Smooth muscle cell (in vitro differentiated cells): ENCODE measurements around the gene ZNF469. TPM values are rescaled to one million over a fixed set of nuclear protein-coding genes. Genes with fewer than 3 reads are reported as not detected.

ENCODE experiments used
- DNase-seq: peaks from one replicate; lab custom pipeline; 2025; ENCODE audit not compliant: unreplicated experiment; lab: John Stamatoyannopoulos, UW
- H2AFZ ChIP-seq: fragments of 200-600 bp; sonication (generic); 2 replicates; pipeline ENCODE4 v1.6.0; 2016; ENCODE audit warnings: antibody characterized with exemption, low read depth, mild to moderate bottlenecking
- H3F3A ChIP-seq: fragments of 200-600 bp; sonication (generic); 2 replicates; pipeline ENCODE4 v1.6.0; 2017; ENCODE audit warnings: antibody characterized with exemption, low read depth
- H3K27ac ChIP-seq: fragments of 200-600 bp; sonication (generic); 2 replicates; pipeline ENCODE4 v1.5.1; 2016; ENCODE audit warnings: low read depth, mild to moderate bottlenecking
- H3K27me3 ChIP-seq: fragments of 200-600 bp; sonication (generic); 2 replicates; pipeline ENCODE4 v1.6.1; 2016; ENCODE audit warnings: low read depth, mild to moderate bottlenecking
- H3K36me3 ChIP-seq: fragments of 200-600 bp; sonication (generic); 2 replicates; pipeline ENCODE4 v1.5.1; 2016; ENCODE audit warnings: low read depth
- H3K4me1 ChIP-seq: fragments of 200-600 bp; sonication (generic); 2 replicates; pipeline ENCODE4 v1.5.1; 2016; ENCODE audit warnings: low read depth
- H3K4me2 ChIP-seq: fragments of 200-600 bp; sonication (generic); 2 replicates; pipeline ENCODE4 v1.6.0; 2016; ENCODE audit warnings: mild to moderate bottlenecking
- H3K4me3 ChIP-seq: fragments of 200-600 bp; sonication (generic); 2 replicates; pipeline ENCODE4 v1.5.1; 2016; ENCODE audit warnings: mild to moderate bottlenecking
- H3K79me2 ChIP-seq: fragments of 200-600 bp; sonication (generic); 2 replicates; pipeline ENCODE4 v1.6.0; 2016; ENCODE audit warnings: low read depth, mild to moderate bottlenecking
- H3K9ac ChIP-seq: fragments of 200-600 bp; sonication (generic); 2 replicates; pipeline ENCODE4 v1.6.0; 2016; ENCODE audit warnings: low read depth
- H3K9me3 ChIP-seq: fragments of 200-600 bp; sonication (generic); replicated peaks from 2 replicates; pipeline ENCODE4 v1.5.1; 2016; ENCODE audit warnings: low read depth
- H4K20me1 ChIP-seq: fragments of 200-600 bp; sonication (generic); 2 replicates; pipeline ENCODE4 v1.6.0; 2016; ENCODE audit warnings: low read depth
- CTCF ChIP-seq: fragments of 200-600 bp; sonication (generic); IDR thresholded peaks from 2 replicates; pipeline ENCODE4 v1.5.1; 2017; ENCODE audit warnings: borderline replicate concordance, mild to moderate bottlenecking, antibody characterized with exemption; ENCODE audit not compliant: insufficient read depth, poor library complexity, severe bottlenecking
- WGBS: methylation state at CpG from one replicate; pipeline ENCODE4 v1.1.7; 2016; ENCODE audit warnings: low lambda C conversion rate; 5-methylcytosine and 5-hydroxymethylcytosine counted together
- polyA plus RNA-seq: library from polyadenylated mRNA; unstranded; fragments of >200 nt; fragmentation: Nextera tagmentation; extraction: Ambion mirVana; gene quantifications from 2 replicates; pipeline ENCODE4 v1.2.1, GENCODE V29; 2016
- total RNA-seq: library from RNA; depleted of rRNA; stranded (reverse); fragments of >200 nt; gene quantifications from 2 replicates; pipeline ENCODE4 v1.2.3, GENCODE V29; 2014

Gene ZNF469
- total and polyA plus RNA-seq, 2 experiments from 2014 or later: 5.0 to 6.2 TPM

GRCh38 chr16:88417684-88418476 lies 35.1 kb downstream of the ZNF469 start:
- H3K27me3 ChIP-seq: no peaks in the 10 kb centered on the region
- 90% methylated on average over 17 of the region's 17 CpGs for WGBS
- peaks cover 95% of the 10 kb centered on the region for H4K20me1 ChIP-seq
- no peak overlapping the region for H3K9ac ChIP-seq
- H3K4me1 ChIP-seq: no peaks in the 10 kb centered on the region
- no peak for DNase-seq
- no peak overlapping the region for H3K27ac ChIP-seq
- no peak overlapping the region for H2AFZ ChIP-seq
- H3K9me3 ChIP-seq: no peaks in the 10 kb centered on the region
- H3K36me3 ChIP-seq: no peaks in the 10 kb centered on the region
- H3K4me3 ChIP-seq: no peak overlapping the region
- no peaks in the 10 kb centered on the region for H3K79me2 ChIP-seq
- no peak overlapping the region for H3K4me2 ChIP-seq
- no peaks in the 10 kb centered on the region for H3F3A ChIP-seq
- no peak for TF ChIP-seq CTCF

- Histone ChIP-seq H2AFZ (no peak overlapping the region), H4K20me1 (peaks cover 93% of the 10 kb centered on the region), H3K9me3 (no peaks in the 10 kb centered on the region), H3K9ac (no peak overlapping the region), H3K79me2 (no peaks in the 10 kb centered on the region), H3K36me3 (no peaks in the 10 kb centered on the region), H3K27me3 (no peaks in the 10 kb centered on the region), H3K27ac (no peak overlapping the region), H3F3A (no peaks in the 10 kb centered on the region), H3K4me2 (no peak overlapping the region), H3K4me1 (no peaks in the 10 kb centered on the region), H3K4me3 (no peak overlapping the region)
- no peak for TF ChIP-seq CTCF
- DNase-seq: no peak
- 93% methylated on average over 18 of the region's 18 CpGs for WGBS
These were observed 36.1 kb downstream of the ZNF469 start for GRCh38 chr16:88418869-88419268.

GRCh38 chr16:88419790-88420189 lies 37.0 kb downstream of the ZNF469 start:
- no peaks in the 10 kb centered on the region for H3K79me2 ChIP-seq
- WGBS: 93% methylated on average over 10 of the region's 10 CpGs
- no peak overlapping the region for H3K4me3 ChIP-seq
- no peak overlapping the region for H3K27ac ChIP-seq
- DNase-seq: no peak
- H3K4me1 ChIP-seq: no peaks in the 10 kb centered on the region
- no peak overlapping the region for H2AFZ ChIP-seq
- H4K20me1 ChIP-seq: peaks cover 93% of the 10 kb centered on the region
- H3F3A ChIP-seq: no peaks in the 10 kb centered on the region
- no peak overlapping the region for H3K4me2 ChIP-seq
- no peaks in the 10 kb centered on the region for H3K9me3 ChIP-seq
- TF ChIP-seq CTCF: no peak
- no peaks in the 10 kb centered on the region for H3K36me3 ChIP-seq
- H3K27me3 ChIP-seq: no peaks in the 10 kb centered on the region
- no peak overlapping the region for H3K9ac ChIP-seq

- Histone ChIP-seq H4K20me1 (peaks cover 92% of the 10 kb centered on the region), H3K4me1 (no peaks in the 10 kb centered on the region), H3K4me2 (no peak overlapping the region), H2AFZ (no peak overlapping the region), H3K36me3 (no peaks in the 10 kb centered on the region), H3K4me3 (no peak overlapping the region), H3F3A (no peaks in the 10 kb centered on the region), H3K27me3 (no peaks in the 10 kb centered on the region), H3K79me2 (no peaks in the 10 kb centered on the region), H3K9me3 (no peaks in the 10 kb centered on the region), H3K27ac (no peak overlapping the region), H3K9ac (no peak overlapping the region)
- no peak for TF ChIP-seq CTCF
- no peak for DNase-seq
- WGBS: 95% methylated on average over 12 of the region's 12 CpGs
These were observed 37.7 kb downstream of the ZNF469 start for GRCh38 chr16:88420496-88420895.
